ENCODE measurements around the gene NTNG2. TPM values are rescaled to one million over a fixed set of nuclear protein-coding genes. Genes with fewer than 3 reads are reported as not detected.

Gene NTNG2
- total and polyA plus RNA-seq, 9 of the 15 experiments (the other 6 are each of a cell fraction or from before 2014, with no cell fraction given): 0.01 to 0.11 (median 0.09) TPM; not detected in 6

GRCh38 chr9:132151118-132151517 is 10.7 kb upstream of the NTNG2 start:
- ChIA-PET POLR2A (interaction anchor here (0.9 to 1.1 kb wide), 3 partner anchors 8 to 18 kb away, joined by 3 read pairs; no protein-coding TSS in a partner anchor), CTCF (ENCODE audit: low intra/inter-chr PET ratio) (no interaction called here)
- H3K27ac ChIP-seq (ENCODE audit: extremely low read depth, low read depth, low read length): no peak overlapping the region
- intact Hi-C loops (cut with micrococcal nuclease): no loop called here
- no peak overlapping the region for H3K9ac ChIP-seq (ENCODE audit: insufficient read depth in 1 of 2, low read depth in 2 of 2, low read length in 2 of 2)
- H3K27me3 ChIP-seq (ENCODE audit: control insufficient read depth in 2 of 2, insufficient read depth in 2 of 2, low read length in 2 of 2): peaks cover 29 to 89% of the 10 kb centered on the region in 2 experiments; a peak in 4 of 5 replicates
- no peak overlapping the region for H3K4me3 ChIP-seq
- H3K4me1 ChIP-seq (replicated peaks in 1 of 2; ENCODE audit: control insufficient read depth in 2 of 2, insufficient read depth in 2 of 2, low read length in 2 of 2): no peaks in the 10 kb centered on the region; a peak in 1 of 5 replicates
- H3K4me2 ChIP-seq (ENCODE audit: insufficient read depth, low read length): no peak overlapping the region
- in situ Hi-C loops (cut with MboI): no loop called here
- H4K20me1 ChIP-seq (replicated peaks; ENCODE audit: control insufficient read depth, insufficient read depth, low read length): peaks cover 6% of the 10 kb centered on the region; the same call in 1 of the 2 replicates
- ATAC-seq: no peak
- WGBS (ENCODE audit: insufficient coverage, low coverage, missing lambda C conversion rate): 0% methylated on average over 4 of the region's 4 CpGs
- no peaks in the 10 kb centered on the region for H3K9me3 ChIP-seq (replicated peaks; ENCODE audit: control insufficient read depth, insufficient read depth, low read depth, low read length)
- peak in 1 of 2 experiments; percentile 72; a peak in 1 of 4 replicates for TF ChIP-seq ZMIZ1 (IDR thresholded peaks at IDR 0.05; ENCODE audit: low read depth in 2 of 2, low read length in 2 of 2)
- TF ChIP-seq REST (IDR thresholded peaks at IDR 0.05; ENCODE audit: borderline replicate concordance): peak; percentile 43
- no peak for TF ChIP-seq REST (CRISPR knock-in tag; IDR thresholded peaks at IDR 0.05; ENCODE audit: low read depth)
- TF ChIP-seq MCM5 (IDR thresholded peaks at IDR 0.05; ENCODE audit: low read depth): no peak
- peak; percentile 93 for TF ChIP-seq ZBTB17 (CRISPR knock-in tag; IDR thresholded peaks at IDR 0.05)
- TF ChIP-seq MLLT1 (IDR thresholded peaks at IDR 0.05): peak in 1 of 2 experiments; percentile 96; a peak in 2 of 4 replicates
- no peak for DNase-seq (ENCODE audit: extremely low read depth in 1 of 4, low spot score in 3 of 4)
- no peak for FAIRE-seq
- H3K36me3 ChIP-seq (ENCODE audit: control insufficient read depth, insufficient read depth, low read length): no peaks in the 10 kb centered on the region
- no peaks in the 10 kb centered on the region for H3K79me2 ChIP-seq (ENCODE audit: control insufficient read depth, insufficient read depth, low read length)
- no peak overlapping the region for H2AFZ ChIP-seq (ENCODE audit: low read depth, low read length)
- H3K9me1 ChIP-seq (ENCODE audit: control insufficient read depth, insufficient read depth, low read length): no peaks in the 10 kb centered on the region
- BruUV-seq (replicated peaks): no TSS peak
